Motor neuron (in vitro differentiated cells): ENCODE data around the gene MRPL55. TPM values are rescaled to one million over a fixed set of nuclear protein-coding genes. Genes with fewer than 3 reads are reported as not detected.

ENCODE experiments used
- ATAC-seq, 8 experiments: fragments of 200-7000 bp; cut with Tn5 transposase; replicated peaks in 6 of 8; 2 replicates each; pipeline ENCODE4 v1.8.0; 2021; ENCODE audit warnings: mild to moderate bottlenecking in 8 of 8, moderate library complexity in 8 of 8
- H3K27ac ChIP-seq, 2 donors: fragments of 250-450 bp; sonication (Bioruptor Pico); 2 replicates each; pipeline ENCODE4 v1.9.0; 2021; ENCODE audit warnings: antibody characterized with exemption in 2 of 2, mild to moderate bottlenecking in 2 of 2, moderate library complexity in 1 of 2
- H3K4me1 ChIP-seq, 2 donors: fragments of 250-450 bp; sonication (Bioruptor Pico); replicated peaks in 1 of 2; 2 replicates each; pipeline ENCODE4 v1.6.1; 2021; ENCODE audit warnings: antibody characterized with exemption in 2 of 2, mild to moderate bottlenecking in 2 of 2, moderate library complexity in 1 of 2
- H3K4me3 ChIP-seq, 5 donors: fragments of 250-450 bp; sonication (Bioruptor Pico); 2 replicates each; pipeline ENCODE4 v1.9.0; 2021; ENCODE audit warnings: antibody characterized with exemption in 5 of 5, mild to moderate bottlenecking in 5 of 5, moderate library complexity in 4 of 5
- WGBS, 10 experiments: fragments of 450-650 bp; shearing (Covaris generic); methylation state at CpG; one replicate each; pipeline ENCODE4 v1.0.0; 2022; 5-methylcytosine and 5-hydroxymethylcytosine counted together
- in situ Hi-C, 9 experiments: fragments of 400-800 bp; cut with MboI; loops; one replicate each; pipeline ENCODE4 v1.15.0; 2021; ENCODE audit warnings: low sequenced_read_pairs in 9 of 9, low pct_unique_long_range_greater_than_20kb in 2 of 9; ENCODE audit not compliant: unreplicated experiment in 9 of 9
- total RNA-seq, 8 experiments: library from RNA; unstranded; fragments of 300-600 nt; gene quantifications; 2 replicates each; pipeline versions ENCODE4 v1.2.3 to v1.2.4, GENCODE V29; 2022

The MRPL55 gene
- total RNA-seq, 8 experiments from 2014 or later = 60.7 to 175 (median 87.2) TPM

DNA sequence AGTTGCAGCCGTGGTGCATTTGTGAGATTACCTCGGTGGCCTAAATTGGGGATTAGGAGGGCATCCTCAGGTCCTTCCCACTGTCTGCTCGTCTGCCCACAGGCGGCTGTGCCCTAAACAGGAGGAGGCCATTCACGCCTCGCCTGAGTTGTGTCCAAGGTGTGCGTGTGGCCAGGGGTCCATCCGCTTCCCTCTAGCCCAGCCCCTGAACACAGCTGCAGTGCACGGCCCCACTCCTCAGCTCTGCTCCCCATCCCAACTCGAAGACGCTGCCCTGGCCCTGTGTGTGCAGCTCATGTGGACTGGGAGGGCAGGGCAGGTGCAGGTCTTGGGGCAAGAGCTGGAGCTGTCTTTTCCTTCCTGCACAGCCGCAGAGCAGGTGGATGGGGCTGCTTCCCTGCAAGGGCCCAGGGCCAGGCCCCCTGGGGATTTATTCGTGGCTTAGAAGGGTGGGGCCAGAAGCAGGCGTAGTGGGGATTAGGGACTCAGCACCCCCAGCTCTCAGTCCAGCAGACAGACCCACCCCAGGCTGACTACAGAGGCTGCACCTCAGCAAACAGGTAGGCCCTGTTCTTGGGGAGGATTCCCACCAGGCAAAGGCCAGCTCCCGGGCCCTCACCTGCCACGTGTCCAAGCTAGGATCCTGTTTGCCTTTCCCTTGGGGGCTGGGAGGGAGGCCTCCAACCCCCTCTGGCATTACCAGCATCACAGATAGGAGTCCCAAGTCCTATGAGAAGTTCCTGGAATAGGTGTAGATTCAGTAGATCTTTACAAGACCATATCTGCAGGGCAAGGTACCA is 35.3 kb upstream of the MRPL55 start:
- no peak for ATAC-seq
- H3K4me3 ChIP-seq = peak overlapping the region in 1 of 5 donors; percentile 82
- 74 to 100% (median 80%) methylated on average over 3 to 9 of the region's 16 CpGs; no CpG with 5 or more reads in 6 of the 10 experiments for WGBS, 10 experiments
- no peak overlapping the region for H3K27ac ChIP-seq
- in situ Hi-C loops = no loop called here
- H3K4me1 ChIP-seq = peaks cover 36% of the 10 kb centered on the region in 2 donors

DNA sequence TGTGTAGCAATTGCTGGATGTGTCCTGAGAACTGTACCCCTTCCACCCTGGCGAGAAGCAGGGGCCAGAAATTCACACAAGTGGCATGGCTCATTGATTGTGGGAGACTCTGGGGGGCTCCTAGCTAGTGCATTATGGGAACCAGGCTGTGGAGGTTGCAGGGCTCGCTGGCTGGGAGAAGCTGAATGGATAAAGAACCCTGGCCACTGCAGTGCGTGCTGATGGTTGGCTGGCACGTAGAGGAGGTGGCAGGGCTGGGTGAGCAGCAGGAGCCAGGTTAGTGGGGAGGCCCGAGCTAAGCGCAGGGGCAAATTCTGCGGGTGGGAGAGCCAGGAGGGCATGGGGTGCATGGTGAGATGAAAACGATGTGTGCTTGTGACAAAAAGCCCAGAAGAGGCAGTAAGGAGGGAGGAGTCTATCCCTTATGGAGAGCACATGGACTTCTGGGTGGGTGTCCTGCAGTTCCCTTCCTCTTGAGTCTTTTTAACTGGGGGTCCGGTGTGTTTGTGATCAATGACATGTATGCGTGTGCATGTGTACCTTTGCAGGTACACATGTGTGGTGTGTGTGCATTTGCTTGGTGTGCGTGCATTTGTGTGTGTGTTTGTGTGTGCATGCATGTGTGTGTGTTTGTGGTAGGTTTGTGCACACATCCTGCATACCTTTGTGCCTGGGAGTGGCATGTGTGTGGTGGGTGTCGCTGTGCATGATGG is 34.5 kb upstream of the MRPL55 start:
- H3K27ac ChIP-seq = no peak overlapping the region
- H3K4me3 ChIP-seq = peak overlapping the region in 3 of 5 donors; percentile 76 to 93 (median 82)
- in situ Hi-C loops = no loop called here
- 76 to 93% (median 86%) methylated on average over 1 to 9 of the region's 12 CpGs; no CpG with 5 or more reads in 2 of the 10 experiments for WGBS, 10 experiments
- no peak for ATAC-seq
- H3K4me1 ChIP-seq = peaks cover 28 to 29% of the 10 kb centered on the region in 2 donors

DNA sequence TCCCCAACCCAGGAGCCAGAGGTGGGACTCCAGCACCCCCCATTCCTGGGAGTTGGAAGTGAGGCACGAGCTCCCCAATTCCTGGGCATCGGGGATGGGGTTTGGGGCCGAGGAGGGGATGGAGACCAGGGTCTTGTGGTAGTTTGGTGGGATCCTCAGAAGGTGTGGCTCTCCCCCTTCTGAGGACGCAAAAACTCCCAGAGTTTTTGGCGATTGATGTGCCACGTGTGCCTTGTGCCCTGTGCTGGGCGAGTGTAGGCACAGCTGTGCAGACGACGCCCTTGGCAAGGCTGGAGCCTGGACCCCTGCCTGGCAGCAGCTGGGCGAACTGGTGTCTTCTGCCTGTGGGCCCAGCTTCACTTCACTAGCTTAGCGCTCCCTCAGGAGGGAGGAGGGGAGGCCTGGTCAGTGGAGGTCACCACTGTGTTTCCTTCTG is 33.6 kb upstream of the MRPL55 start:
- peaks cover 25 to 26% of the 10 kb centered on the region in 2 donors for H3K4me1 ChIP-seq
- peak overlapping the region in 3 of 5 donors; percentile 76 to 93 (median 82) for H3K4me3 ChIP-seq
- no peak for ATAC-seq
- 40 to 100% (median 93%) methylated on average over 2 to 8 of the region's 11 CpGs; no CpG with 5 or more reads in 7 of the 10 experiments for WGBS, 10 experiments
- no peak overlapping the region for H3K27ac ChIP-seq
- in situ Hi-C loops = no loop called here

DNA sequence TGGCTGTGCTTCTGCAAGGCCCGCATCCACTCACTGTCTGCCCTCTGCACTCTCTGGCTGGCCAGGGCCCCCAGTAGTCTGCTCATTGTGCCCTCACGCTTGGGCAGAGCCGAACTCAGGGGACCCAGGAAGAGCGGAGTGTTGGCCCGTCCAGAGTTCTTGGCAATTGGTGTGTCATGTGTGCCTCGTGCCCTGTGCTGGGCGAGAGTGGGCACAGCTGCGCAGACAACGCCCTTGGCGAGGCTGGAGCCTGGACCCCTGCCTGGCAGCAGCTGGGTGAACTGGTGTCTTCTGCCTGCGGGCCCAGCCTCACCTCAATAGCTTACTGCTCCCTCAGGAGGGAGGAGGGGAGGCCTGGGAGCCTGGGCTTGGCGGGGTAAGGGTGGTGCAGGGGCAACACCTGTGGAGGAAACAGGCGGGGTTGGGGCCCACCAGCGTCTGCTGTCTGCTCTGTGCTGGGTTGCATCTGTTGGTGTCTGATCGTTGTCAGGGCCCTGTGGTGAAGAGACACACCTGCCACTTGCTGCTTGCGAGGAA is 33.1 kb upstream of the MRPL55 start:
- H3K4me1 ChIP-seq = peaks cover 25 to 26% of the 10 kb centered on the region in 2 donors
- no peak overlapping the region for H3K27ac ChIP-seq
- in situ Hi-C loops = no loop called here
- WGBS, 10 experiments = 90 to 100% (median 94%) methylated on average over 2 to 8 of the region's 16 CpGs; no CpG with 5 or more reads in 6 of the 10 experiments
- H3K4me3 ChIP-seq = peak overlapping the region; percentile 76 to 93 (median 82)
- ATAC-seq = no peak

DNA sequence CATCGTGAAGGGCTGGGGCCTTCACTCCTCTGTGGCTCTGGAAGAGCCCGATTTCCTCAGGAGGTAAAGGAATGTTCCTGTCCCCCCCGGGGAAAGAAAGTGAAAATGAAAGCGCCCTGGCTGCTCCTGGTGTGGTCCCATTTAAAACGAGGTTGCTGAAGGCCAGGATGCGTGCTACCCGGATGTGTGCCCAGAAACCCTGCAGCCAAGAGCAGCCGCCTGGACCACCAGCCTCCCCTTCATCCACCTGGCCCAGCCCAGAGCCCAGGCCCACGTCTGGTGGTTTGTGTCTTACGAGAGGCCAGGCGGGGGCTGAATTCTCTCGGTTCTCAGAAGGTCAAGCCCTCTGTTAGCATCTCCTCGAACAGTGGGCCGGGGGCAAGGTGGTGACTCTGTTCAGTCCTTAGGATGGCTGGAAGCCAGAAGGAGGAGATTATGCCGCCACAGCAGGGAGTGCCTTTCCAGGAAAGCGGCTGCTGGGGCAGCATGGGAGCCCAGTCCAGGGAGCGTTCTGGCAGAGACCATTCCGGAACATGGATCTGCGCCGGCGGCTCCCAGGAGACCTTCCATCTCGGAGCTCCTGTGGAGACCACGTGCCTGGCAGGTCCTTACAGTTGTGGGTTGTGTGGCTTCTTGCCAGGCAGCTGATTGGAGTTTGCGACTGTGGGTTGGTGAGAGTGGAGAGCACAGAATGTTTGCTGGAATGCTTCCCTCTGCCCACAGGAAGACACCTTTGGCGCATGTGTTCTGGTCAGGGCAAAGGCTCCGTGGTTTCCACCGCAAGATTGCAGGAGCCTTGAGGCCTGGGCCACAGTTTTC is 32.3 kb upstream of the MRPL55 start:
- peaks cover 25 to 26% of the 10 kb centered on the region in 2 donors for H3K4me1 ChIP-seq
- H3K4me3 ChIP-seq = peak overlapping the region; percentile 76 to 93 (median 82)
- WGBS, 10 experiments = 5 to 68% (median 40%) methylated on average over 1 to 26 of the region's 27 CpGs; no CpG with 5 or more reads in 2 of the 10 experiments
- in situ Hi-C loops = no loop called here
- peak in 3 of 8 experiments; percentile 0 to 3 (median 1) for ATAC-seq
- peak overlapping the region in 1 of 2 donors; percentile 95 for H3K27ac ChIP-seq

DNA sequence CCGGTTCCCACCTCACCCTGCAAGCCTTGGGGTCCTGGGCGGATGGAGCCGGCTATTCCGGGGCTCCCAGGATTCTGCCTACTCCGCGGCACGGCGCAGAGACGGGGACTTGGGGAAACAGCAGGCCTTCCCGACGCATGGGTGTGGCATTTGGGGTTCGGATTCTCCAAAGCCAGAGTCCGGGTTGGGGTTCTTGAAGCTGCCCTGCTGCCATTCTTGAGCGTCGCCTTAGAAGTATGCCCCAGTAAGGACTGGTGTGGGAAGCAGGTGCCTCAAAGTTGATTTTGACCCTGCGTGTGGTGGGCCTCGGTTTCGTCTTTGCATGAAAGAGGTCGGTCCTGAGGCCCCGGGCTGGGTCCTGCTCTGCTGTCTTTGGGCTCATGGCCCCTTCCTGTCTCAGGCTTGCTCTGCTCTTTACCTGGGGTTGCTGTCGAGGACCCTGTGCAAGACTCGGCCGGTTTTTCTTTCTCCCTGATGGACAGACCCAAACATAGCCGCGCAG is 31.7 kb upstream of the MRPL55 start:
- WGBS, 10 experiments = 1 to 15% (median 8%) methylated on average over 2 to 14 of the region's 25 CpGs; no CpG with 5 or more reads in 3 of the 10 experiments
- ATAC-seq = no peak
- Histone ChIP-seq H3K27ac (peak overlapping the region; percentile 85 to 95), H3K4me1 (peaks cover 25 to 26% of the 10 kb centered on the region in 2 donors), H3K4me3 (peak overlapping the region; percentile 76 to 93 (median 82))
- in situ Hi-C loops = no loop called here

DNA sequence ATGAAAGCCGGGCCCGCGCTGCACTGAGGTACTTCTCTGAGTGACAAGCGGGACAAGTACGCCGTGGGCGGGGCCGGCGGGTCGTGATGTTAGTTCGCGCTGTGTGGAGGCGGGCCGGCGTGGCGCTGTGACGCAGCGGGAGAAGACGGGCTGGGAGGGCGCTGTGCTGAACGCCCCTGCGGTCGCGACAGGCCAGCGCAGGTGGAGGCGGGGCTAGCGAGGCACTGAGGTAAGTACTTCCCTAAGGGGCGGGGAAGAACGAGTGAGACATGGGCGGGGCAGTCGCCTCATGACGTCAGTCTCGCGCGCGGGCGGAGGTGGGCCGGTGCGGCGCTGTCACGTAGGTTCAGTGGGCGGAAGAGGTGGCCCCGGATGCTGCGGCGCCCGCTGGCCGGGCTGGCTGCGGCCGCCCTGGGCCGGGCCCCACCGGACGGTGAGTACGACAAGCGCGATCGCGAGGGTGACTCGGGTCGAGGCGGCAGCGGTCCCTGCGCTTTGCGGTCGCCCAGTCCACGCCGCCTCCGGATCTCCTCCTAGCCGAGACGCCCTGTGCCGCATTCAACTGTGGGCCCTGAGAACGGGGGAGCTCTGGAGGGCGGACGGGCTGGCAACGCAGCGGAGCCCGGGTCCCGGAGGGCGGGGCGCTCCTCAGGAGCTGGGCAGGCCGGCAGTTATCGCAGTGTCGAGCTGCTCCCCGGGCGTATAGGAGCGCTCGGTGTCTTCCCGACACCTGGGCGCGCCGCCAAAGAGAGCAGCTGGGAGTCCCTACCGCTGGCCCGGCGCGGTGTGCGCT is 31.0 kb upstream of the MRPL55 start, which contains the start of gene GUK1:
Gene GUK1 (plus strand): TSS at position 349 of the 793 bp plus-strand sequence. CDS start 24 bp downstream, at position 373.
- peak; percentile 75 to 91 (median 90) for ATAC-seq

DNA sequence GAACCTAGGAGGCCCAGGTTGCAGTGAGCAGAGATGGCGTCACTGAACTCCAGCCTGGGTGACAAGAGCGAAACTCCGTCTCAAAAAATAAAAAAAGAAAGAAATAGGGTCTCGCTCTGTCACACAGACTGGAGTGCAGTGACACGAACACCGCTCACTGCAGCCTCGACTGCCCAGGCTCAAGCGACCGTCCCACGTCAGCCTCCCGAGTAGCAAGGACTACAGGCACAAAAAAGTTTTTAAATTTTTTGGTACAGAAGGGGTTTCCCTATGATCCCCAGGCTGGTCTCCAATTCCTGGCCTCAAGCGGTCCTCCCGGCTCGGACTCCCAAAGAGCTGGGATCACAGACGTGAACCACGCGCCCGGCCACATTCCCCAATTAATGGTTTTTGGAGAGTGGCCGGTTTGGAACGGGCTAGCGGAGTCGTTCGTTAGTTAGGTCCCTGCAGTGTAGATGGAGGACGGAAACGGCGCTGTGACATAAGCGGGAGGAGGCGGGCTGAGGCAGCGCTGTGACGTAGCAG is 30.4 kb upstream of the MRPL55 start:
- no peak for ATAC-seq
- in situ Hi-C loops = no loop called here
- Histone ChIP-seq H3K4me3 (peak overlapping the region; percentile 76 to 93 (median 82)), H3K4me1 (peaks cover 25 to 26% of the 10 kb centered on the region in 2 donors), H3K27ac (peak overlapping the region; percentile 65 to 82)
- WGBS, 10 experiments = 0 to 61% (median 16%) methylated on average over 1 to 15 of the region's 30 CpGs; no CpG with 5 or more reads in 4 of the 10 experiments

More for the DNA sequence above, 31.0 kb upstream of the MRPL55 start, which contains the start of gene GUK1:
- WGBS, 10 experiments = 0 to 2% (median 0%) methylated on average over 3 to 19 of the region's 95 CpGs; no CpG with 5 or more reads in 4 of the 10 experiments
- in situ Hi-C loops = no loop called here
- H3K4me3 ChIP-seq = peak within 1 kb of the TSS; percentile 76 to 93 (median 82)
- peaks cover 25 to 26% of the 10 kb centered on the region in 2 donors for H3K4me1 ChIP-seq
- peak within 1 kb of the TSS; percentile 85 to 95 for H3K27ac ChIP-seq

DNA sequence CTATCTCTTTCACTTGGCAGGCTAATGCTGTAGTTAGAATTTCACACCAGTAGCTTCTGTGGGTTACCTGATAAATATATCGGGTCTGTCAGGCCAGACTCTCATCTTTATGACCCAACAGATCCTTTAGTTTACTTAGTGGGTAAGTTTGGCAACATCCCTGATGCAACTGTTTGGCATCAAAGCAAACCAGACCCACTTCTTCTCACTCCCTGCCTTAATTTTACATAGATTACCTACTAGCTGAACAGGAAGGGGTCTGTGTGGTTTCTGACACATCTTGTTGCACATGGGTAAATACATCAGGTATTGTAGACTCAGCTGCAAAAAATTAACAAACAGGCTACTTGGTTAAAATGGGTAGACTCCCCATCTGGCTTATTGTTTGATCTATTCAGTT is 27.8 kb upstream of the MRPL55 start:
- H3K4me3 ChIP-seq = no peak overlapping the region
- no peak overlapping the region for H3K27ac ChIP-seq
- in situ Hi-C loops = no loop called here
- 0 to 40% (median 8%) methylated on average over 1 of the region's 1 CpG; no CpG with 5 or more reads in 1 of the 10 experiments for WGBS, 10 experiments
- H3K4me1 ChIP-seq = peaks cover 7 to 8% of the 10 kb centered on the region in 2 donors
- no peak for ATAC-seq

DNA sequence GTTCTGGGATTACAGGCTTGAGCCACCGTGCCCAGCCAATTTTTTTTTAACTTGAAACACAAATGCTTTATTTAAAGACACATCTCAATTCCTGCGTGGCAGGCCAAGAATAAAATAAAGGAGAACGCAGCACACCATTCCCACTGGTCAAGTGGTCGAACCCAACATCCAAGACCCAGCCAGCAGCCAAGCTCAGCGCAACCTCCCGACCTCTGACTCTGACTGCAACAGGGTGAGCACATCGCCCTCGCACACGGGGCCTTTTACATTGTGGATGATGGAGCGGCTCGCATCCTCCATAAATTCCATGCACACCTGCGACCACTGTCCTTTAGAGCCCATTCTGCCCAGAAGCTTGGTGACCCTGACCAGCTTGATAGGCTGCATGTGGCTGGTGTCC is 25.5 kb upstream of the MRPL55 start:
- Histone ChIP-seq H3K4me1 (no peaks in the 10 kb centered on the region), H3K27ac (no peak overlapping the region), H3K4me3 (no peak overlapping the region)
- 40 to 81% (median 67%) methylated on average over 3 to 10 of the region's 12 CpGs; no CpG with 5 or more reads in 3 of the 10 experiments for WGBS, 10 experiments
- in situ Hi-C loops = no loop called here
- ATAC-seq = no peak

DNA sequence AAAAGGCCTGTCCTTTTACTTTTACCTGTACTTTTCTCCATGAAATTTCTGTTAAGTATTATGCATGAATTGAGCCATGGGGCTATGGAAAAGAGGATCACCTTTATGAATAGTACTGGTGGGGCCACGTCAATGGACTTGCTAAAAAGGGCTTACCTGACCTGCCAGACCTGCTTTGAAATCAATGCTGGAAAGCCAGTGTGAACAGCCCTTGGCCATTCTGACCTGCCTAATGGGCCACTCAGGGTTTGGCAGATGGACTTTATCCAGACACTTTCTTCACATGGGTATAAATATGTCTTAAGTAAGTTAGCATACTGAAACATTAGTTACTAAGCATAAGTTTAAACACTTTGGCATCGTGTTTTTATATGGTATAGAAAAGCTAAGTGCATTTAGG is 22.7 kb upstream of the MRPL55 start:
- Histone ChIP-seq H3K4me1 (no peaks in the 10 kb centered on the region), H3K4me3 (no peak overlapping the region), H3K27ac (no peak overlapping the region)
- ATAC-seq = no peak
- WGBS, 10 experiments = 20 to 89% (median 74%) methylated on average over 1 to 2 of the region's 2 CpGs
- in situ Hi-C loops = no loop called here
